ENCODE measurements around the gene DLGAP4. TPM values are rescaled to one million over a fixed set of nuclear protein-coding genes. Genes with fewer than 3 reads are reported as not detected.

Gene DLGAP4
- total and polyA plus RNA-seq, 10 of the 15 experiments (the other 5 are each of a cell fraction or from before 2014, with no cell fraction given) = 0.42 to 43.3 (median 19.0) TPM

DNA sequence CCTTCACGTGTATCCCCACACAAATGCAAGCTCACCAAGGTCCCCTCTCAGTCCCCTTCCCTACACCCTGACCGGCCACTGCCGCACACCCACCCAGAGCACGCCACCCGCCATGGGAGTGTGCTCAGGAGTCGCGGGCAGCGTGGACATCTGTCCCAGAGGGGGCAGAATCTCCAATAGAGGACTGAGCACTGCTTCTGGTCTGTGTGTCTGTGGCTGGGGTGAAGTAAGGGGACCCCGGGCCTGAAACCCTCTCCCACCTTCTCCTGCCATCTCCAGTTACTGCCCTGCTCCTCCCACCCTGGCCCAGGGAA is 243.4 kb downstream of the DLGAP4 start (continued):
- TF ChIP-seq RELB (IDR thresholded peaks at IDR 0.05; ENCODE audit: low read depth) = no peak
- TF ChIP-seq, protein P1, sequence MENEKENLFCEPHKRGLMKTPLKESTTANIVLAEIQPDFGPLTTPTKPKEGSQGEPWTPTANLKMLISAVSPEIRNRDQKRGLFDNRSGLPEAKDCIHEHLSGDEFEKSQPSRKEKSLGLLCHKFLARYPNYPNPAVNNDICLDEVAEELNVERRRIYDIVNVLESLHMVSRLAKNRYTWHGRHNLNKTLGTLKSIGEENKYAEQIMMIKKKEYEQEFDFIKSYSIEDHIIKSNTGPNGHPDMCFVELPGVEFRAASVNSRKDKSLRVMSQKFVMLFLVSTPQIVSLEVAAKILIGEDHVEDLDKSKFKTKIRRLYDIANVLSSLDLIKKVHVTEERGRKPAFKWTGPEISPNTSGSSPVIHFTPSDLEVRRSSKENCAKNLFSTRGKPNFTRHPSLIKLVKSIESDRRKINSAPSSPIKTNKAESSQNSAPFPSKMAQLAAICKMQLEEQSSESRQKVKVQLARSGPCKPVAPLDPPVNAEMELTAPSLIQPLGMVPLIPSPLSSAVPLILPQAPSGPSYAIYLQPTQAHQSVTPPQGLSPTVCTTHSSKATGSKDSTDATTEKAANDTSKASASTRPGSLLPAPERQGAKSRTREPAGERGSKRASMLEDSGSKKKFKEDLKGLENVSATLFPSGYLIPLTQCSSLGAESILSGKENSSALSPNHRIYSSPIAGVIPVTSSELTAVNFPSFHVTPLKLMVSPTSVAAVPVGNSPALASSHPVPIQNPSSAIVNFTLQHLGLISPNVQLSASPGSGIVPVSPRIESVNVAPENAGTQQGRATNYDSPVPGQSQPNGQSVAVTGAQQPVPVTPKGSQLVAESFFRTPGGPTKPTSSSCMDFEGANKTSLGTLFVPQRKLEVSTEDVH (IDR thresholded peaks at IDR 0.05; ENCODE audit: low read depth, partially characterized antibody) = no peak
- TF ChIP-seq SMC3 (IDR thresholded peaks at IDR 0.05; ENCODE audit: borderline replicate concordance, low read length) = no peak
- TF ChIP-seq KDM1A (IDR thresholded peaks at IDR 0.05; ENCODE audit: borderline replicate concordance) = no peak
- TF ChIP-seq IRF5 (IDR thresholded peaks at IDR 0.05; ENCODE audit: borderline replicate concordance) = no peak
- TF ChIP-seq ASH2L (IDR thresholded peaks at IDR 0.05; ENCODE audit: borderline replicate concordance, low read depth) = no peak
- no peak for TF ChIP-seq ETV6 (conservative IDR thresholded peaks at IDR 0.05 in 1 of 2, IDR thresholded peaks at IDR 0.05 in 1 of 2; ENCODE audit: borderline replicate concordance in 1 of 2, low read depth in 1 of 2)
- no peak for TF ChIP-seq CBX3 (IDR thresholded peaks at IDR 0.05; ENCODE audit: borderline replicate concordance, low read depth)
- TF ChIP-seq YY1 (IDR thresholded peaks at IDR 0.05; ENCODE audit: low read depth, low read length) = no peak
- TF ChIP-seq BHLHE40 (IDR thresholded peaks at IDR 0.05; ENCODE audit: borderline replicate concordance in 1 of 2, low read depth in 2 of 2, low read length in 1 of 2) = no peak
- no peak for TF ChIP-seq NRF1 (conservative IDR thresholded peaks at IDR 0.05; ENCODE audit: low read depth, low read length)
- TF ChIP-seq, protein P2, sequence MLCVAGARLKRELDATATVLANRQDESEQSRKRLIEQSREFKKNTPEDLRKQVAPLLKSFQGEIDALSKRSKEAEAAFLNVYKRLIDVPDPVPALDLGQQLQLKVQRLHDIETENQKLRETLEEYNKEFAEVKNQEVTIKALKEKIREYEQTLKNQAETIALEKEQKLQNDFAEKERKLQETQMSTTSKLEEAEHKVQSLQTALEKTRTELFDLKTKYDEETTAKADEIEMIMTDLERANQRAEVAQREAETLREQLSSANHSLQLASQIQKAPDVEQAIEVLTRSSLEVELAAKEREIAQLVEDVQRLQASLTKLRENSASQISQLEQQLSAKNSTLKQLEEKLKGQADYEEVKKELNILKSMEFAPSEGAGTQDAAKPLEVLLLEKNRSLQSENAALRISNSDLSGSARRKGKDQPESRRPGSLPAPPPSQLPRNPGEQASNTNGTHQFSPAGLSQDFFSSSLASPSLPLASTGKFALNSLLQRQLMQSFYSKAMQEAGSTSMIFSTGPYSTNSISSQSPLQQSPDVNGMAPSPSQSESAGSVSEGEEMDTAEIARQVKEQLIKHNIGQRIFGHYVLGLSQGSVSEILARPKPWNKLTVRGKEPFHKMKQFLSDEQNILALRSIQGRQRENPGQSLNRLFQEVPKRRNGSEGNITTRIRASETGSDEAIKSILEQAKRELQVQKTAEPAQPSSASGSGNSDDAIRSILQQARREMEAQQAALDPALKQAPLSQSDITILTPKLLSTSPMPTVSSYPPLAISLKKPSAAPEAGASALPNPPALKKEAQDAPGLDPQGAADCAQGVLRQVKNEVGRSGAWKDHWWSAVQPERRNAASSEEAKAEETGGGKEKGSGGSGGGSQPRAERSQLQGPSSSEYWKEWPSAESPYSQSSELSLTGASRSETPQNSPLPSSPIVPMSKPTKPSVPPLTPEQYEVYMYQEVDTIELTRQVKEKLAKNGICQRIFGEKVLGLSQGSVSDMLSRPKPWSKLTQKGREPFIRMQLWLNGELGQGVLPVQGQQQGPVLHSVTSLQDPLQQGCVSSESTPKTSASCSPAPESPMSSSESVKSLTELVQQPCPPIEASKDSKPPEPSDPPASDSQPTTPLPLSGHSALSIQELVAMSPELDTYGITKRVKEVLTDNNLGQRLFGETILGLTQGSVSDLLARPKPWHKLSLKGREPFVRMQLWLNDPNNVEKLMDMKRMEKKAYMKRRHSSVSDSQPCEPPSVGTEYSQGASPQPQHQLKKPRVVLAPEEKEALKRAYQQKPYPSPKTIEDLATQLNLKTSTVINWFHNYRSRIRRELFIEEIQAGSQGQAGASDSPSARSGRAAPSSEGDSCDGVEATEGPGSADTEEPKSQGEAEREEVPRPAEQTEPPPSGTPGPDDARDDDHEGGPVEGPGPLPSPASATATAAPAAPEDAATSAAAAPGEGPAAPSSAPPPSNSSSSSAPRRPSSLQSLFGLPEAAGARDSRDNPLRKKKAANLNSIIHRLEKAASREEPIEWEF (IDR thresholded peaks at IDR 0.05; ENCODE audit: insufficient replicate concordance, low read depth, low read length) = no peak
- no peak for TF ChIP-seq PAX8 (IDR thresholded peaks at IDR 0.05)
- no peak for TF ChIP-seq PKNOX1 (IDR thresholded peaks at IDR 0.05)

Data from GM12878 (cell line).